Endothelial cell of umbilical vein (primary cell): ENCODE results near the gene MYD88.

Experiments used
- EZH2 ChIP-seq: IDR thresholded peaks from 2 replicates; pipeline ENCODE4 v1.6.1; 2012; ENCODE audit warnings: borderline replicate concordance, low read depth, mild to moderate bottlenecking, moderate library complexity, low read length, inconsistent platforms; ENCODE audit not compliant: severe bottlenecking
- FOS ChIP-seq: IDR thresholded peaks from 2 replicates; pipeline ENCODE4 v1.6.1; 2011; ENCODE audit warnings: mild to moderate bottlenecking, low read length, moderate library complexity, borderline replicate concordance; ENCODE audit not compliant: insufficient read depth
- MYC ChIP-seq: IDR thresholded peaks from one replicate; pipeline ENCODE4 v1.6.1; 2011; ENCODE audit warnings: mild to moderate bottlenecking, low read depth, low read length
- POLR2A ChIP-seq: IDR thresholded peaks from 2 replicates; pipeline ENCODE4 v1.6.1; 2012; ENCODE audit warnings: low read depth, mild to moderate bottlenecking, control low read depth, low read length
- POLR2AphosphoS5 ChIP-seq: IDR thresholded peaks from 2 replicates; pipeline ENCODE4 v1.6.1; 2012; ENCODE audit warnings: low read depth, mild to moderate bottlenecking, control low read depth, low read length, moderate library complexity; ENCODE audit not compliant: insufficient read depth
- TF ChIP-seq, protein P1 (sequence below), 2 donors: IDR thresholded peaks; 1 replicate in 1 of 2; 2 replicates in 1 of 2; pipeline ENCODE4 v1.5.1; 2011; ENCODE audit warnings: low read length in 2 of 2, mild to moderate bottlenecking in 2 of 2, moderate library complexity in 2 of 2, control low read depth in 1 of 2, inconsistent platforms in 1 of 2, low read depth in 1 of 2; ENCODE audit not compliant: insufficient read depth in 1 of 2; ENCODE audit errors: extremely low read depth in 1 of 2
- TF ChIP-seq, protein P2 (sequence below): IDR thresholded peaks from 2 replicates; pipeline ENCODE4 v1.6.1; 2011; ENCODE audit not compliant: insufficient read depth, insufficient read length

GRCh38 chr3:38157117-38157516 is 18.7 kb downstream of the MYD88 start:
- no peak for TF ChIP-seq EZH2
- TF ChIP-seq, protein P1, sequence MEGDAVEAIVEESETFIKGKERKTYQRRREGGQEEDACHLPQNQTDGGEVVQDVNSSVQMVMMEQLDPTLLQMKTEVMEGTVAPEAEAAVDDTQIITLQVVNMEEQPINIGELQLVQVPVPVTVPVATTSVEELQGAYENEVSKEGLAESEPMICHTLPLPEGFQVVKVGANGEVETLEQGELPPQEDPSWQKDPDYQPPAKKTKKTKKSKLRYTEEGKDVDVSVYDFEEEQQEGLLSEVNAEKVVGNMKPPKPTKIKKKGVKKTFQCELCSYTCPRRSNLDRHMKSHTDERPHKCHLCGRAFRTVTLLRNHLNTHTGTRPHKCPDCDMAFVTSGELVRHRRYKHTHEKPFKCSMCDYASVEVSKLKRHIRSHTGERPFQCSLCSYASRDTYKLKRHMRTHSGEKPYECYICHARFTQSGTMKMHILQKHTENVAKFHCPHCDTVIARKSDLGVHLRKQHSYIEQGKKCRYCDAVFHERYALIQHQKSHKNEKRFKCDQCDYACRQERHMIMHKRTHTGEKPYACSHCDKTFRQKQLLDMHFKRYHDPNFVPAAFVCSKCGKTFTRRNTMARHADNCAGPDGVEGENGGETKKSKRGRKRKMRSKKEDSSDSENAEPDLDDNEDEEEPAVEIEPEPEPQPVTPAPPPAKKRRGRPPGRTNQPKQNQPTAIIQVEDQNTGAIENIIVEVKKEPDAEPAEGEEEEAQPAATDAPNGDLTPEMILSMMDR (IDR thresholded peaks at IDR 0.05; ENCODE audit: extremely low read depth in 1 of 2, insufficient read depth in 1 of 2, low read depth in 1 of 2, low read length in 2 of 2) = no peak
- TF ChIP-seq POLR2A = no peak
- TF ChIP-seq FOS = no peak
- TF ChIP-seq, protein P2, sequence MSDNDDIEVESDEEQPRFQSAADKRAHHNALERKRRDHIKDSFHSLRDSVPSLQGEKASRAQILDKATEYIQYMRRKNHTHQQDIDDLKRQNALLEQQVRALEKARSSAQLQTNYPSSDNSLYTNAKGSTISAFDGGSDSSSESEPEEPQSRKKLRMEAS = no peak
- TF ChIP-seq POLR2AphosphoS5 = no peak
- no peak for TF ChIP-seq MYC
